ENCODE data around the gene KIAA1671. TPM values are rescaled to one million over a fixed set of nuclear protein-coding genes. Genes with fewer than 3 reads are reported as not detected.

Gene KIAA1671
- total RNA-seq, 1 donor from 2014 or later: 14.5 TPM

DNA sequence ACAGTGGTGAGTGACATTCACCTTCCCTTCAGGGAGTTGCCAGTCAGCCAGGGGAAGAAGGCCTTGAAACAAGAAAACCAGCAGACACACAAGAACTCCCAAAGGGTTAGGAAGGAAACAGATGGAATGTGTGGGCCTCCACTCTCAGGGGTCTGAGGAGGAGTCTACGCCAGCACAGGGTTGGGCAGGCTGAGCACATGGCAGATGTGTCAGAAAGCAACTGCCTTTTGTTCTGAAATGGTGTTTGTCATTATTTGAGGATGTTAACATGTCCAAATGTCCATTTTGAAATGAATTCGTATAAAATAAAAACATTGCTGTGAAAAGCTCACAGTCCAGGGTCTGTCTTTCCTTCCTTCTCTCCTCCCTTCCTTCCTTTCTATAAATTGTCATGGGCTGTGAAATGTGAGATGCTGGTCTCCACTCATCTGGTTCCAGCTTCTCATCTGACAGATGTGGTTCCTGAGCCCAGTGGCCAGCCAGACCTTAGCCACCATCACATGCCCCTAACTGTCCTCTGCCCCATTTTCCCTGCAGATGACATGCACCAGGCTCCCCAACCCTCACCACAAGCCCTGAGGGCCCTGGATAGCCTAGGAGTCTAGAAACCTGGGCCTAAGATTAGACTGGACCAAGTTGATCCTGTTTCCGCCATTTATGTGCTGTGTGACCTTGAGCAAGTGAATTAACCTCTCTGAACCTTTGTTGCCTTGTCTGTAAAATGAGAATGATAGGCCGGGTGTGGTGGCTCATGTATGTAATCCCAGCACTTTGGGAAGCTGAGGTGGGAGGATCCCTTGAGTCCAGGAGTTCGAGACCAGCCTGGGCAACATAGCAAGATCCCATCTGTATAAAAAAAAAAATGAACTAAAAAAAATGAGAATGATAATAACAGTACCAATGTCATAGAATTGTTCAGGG, 190.9 kb downstream of the KIAA1671 start:
- H3K27ac Mint-ChIP-seq (ENCODE audit: unreplicated experiment): peak overlapping the region; percentile 47
- no peaks in the 10 kb centered on the region for H3K9me3 Mint-ChIP-seq
- no peak for DNase-seq (ENCODE audit: low read depth, low spot score)
- no peak overlapping the region for H3K4me3 Mint-ChIP-seq
- no peaks in the 10 kb centered on the region for H3K4me1 Mint-ChIP-seq
- no peak for TF ChIP-seq CTCF (conservative IDR thresholded peaks at IDR 0.05)
- H3K36me3 Mint-ChIP-seq (ENCODE audit: low read depth): no peaks in the 10 kb centered on the region
- no peaks in the 10 kb centered on the region for H3K27me3 Mint-ChIP-seq (ENCODE audit: low read depth)

- Mint-ChIP-seq H3K27ac (ENCODE audit: unreplicated experiment) (no peak overlapping the region), H3K4me3 (no peak overlapping the region)
- TF ChIP-seq CTCF (conservative IDR thresholded peaks at IDR 0.05): no peak
Measured at GRCh38 chr22:25144522-25144921, 192.0 kb downstream of the KIAA1671 start.

DNA sequence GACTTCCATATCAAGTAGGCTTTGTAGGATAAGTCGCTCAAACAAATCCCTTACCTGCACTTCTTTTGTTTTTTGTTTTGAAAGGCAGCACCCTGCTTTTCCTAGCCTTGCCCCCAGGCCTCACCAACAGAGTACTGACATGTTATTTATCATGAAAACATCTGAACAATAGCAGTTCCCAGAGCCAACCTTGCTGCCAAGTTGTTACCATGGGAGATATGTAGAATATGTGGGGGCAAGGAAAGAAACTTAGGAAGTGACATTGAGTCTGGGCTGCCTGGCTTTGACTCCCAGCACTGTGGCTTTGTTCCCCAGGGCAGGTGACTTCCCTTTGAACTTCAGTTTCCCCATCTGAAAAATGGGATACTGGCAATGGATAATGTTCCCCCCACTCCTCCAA, 193.8 kb downstream of the KIAA1671 start:
- Mint-ChIP-seq H3K9me3 (no peaks in the 10 kb centered on the region), H3K27me3 (ENCODE audit: low read depth) (no peaks in the 10 kb centered on the region), H3K27ac (ENCODE audit: unreplicated experiment) (no peak overlapping the region)

More at GRCh38 chr22:25144522-25144921, 192.0 kb downstream of the KIAA1671 start:
- H3K4me1 Mint-ChIP-seq: no peaks in the 10 kb centered on the region
- DNase-seq (ENCODE audit: low read depth, low spot score): no peak
- H3K27me3 Mint-ChIP-seq (ENCODE audit: low read depth): no peaks in the 10 kb centered on the region
- H3K36me3 Mint-ChIP-seq (ENCODE audit: low read depth): no peaks in the 10 kb centered on the region
- no peaks in the 10 kb centered on the region for H3K9me3 Mint-ChIP-seq

DNA sequence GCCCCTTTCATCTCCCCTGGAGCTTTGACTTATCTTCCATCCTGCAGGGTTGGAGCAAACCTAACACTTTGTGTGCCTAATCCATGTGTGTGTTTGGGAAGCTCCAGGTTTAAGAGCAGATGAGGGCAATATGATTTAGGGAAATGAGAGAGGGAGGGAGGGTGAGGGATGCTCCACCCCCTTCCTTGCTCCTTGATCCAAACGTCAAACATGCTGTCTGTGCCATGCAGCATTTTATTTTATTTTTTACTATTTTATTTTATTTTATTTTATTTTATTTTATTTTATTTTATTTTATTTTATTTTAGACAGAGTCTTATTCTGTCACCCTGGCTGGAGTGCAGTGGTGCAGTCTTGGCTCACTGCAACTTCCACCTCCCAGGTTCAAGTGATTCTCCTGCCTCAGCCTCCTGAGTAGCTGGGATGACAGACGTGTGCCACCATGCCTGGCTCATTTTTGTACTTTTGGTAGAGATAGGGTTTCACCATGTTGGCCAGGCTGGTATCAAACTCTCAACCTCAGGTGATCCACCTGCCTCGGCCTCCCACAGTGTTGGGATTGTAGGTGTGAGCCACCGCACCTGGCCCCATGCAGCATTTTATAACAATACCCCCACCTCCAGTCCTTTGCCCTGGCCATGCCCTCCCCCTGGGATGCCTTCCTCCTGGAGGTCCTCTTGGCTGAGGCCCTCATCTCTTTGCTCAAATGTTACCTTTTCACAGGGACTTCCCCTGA, 194.6 kb downstream of the KIAA1671 start:
- Mint-ChIP-seq H3K27ac (ENCODE audit: unreplicated experiment) (no peak overlapping the region), H3K9me3 (no peaks in the 10 kb centered on the region), H3K36me3 (ENCODE audit: low read depth) (no peaks in the 10 kb centered on the region), H3K27me3 (ENCODE audit: low read depth) (no peaks in the 10 kb centered on the region), H3K4me1 (no peaks in the 10 kb centered on the region), H3K4me3 (no peak overlapping the region)
- TF ChIP-seq CTCF (conservative IDR thresholded peaks at IDR 0.05): no peak
- DNase-seq (ENCODE audit: low read depth, low spot score): no peak

More for the DNA sequence above, 193.8 kb downstream of the KIAA1671 start:
- no peak for DNase-seq (ENCODE audit: low read depth, low spot score)
- no peaks in the 10 kb centered on the region for H3K36me3 Mint-ChIP-seq (ENCODE audit: low read depth)
- H3K4me3 Mint-ChIP-seq: no peak overlapping the region
- H3K4me1 Mint-ChIP-seq: no peaks in the 10 kb centered on the region
- no peak for TF ChIP-seq CTCF (conservative IDR thresholded peaks at IDR 0.05)

DNA sequence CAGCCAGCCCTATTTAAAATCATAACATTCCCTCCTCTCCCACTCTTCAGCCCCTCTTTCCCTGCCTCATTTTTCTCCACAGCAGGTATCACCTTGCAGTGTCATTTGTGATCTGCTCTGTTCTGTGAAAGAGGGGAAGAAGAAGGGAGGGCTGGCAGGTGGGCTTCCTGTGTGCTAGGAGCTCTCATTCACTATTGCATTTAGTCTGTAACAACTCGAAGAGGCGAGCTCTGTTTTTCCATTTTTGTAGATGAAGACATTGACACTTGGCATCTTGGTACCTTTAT, 195.1 kb downstream of the KIAA1671 start:
- no peak for DNase-seq (ENCODE audit: low read depth, low spot score)
- Mint-ChIP-seq H3K4me1 (no peaks in the 10 kb centered on the region), H3K9me3 (no peaks in the 10 kb centered on the region), H3K4me3 (no peak overlapping the region), H3K27me3 (ENCODE audit: low read depth) (no peaks in the 10 kb centered on the region), H3K36me3 (ENCODE audit: low read depth) (no peaks in the 10 kb centered on the region), H3K27ac (ENCODE audit: unreplicated experiment) (no peak overlapping the region)
- no peak for TF ChIP-seq CTCF (conservative IDR thresholded peaks at IDR 0.05)

Data from neural crest cell (in vitro differentiated cells).